B cell (primary cell): Measurements from ENCODE around the gene CASP2.

Experiments used
- EZH2 ChIP-seq: IDR thresholded peaks from 2 replicates; pipeline ENCODE4 v1.6.1; 2012; ENCODE audit warnings: borderline replicate concordance, low read depth, mild to moderate bottlenecking, moderate library complexity, low read length; ENCODE audit not compliant: insufficient read depth, poor library complexity, severe bottlenecking
- TF ChIP-seq, protein P1 (sequence below): fragments of 200-600 bp; IDR thresholded peaks from one replicate; pipeline ENCODE4 v1.8.0; 2022; ENCODE audit warnings: antibody characterized with exemption, mild to moderate bottlenecking

DNA sequence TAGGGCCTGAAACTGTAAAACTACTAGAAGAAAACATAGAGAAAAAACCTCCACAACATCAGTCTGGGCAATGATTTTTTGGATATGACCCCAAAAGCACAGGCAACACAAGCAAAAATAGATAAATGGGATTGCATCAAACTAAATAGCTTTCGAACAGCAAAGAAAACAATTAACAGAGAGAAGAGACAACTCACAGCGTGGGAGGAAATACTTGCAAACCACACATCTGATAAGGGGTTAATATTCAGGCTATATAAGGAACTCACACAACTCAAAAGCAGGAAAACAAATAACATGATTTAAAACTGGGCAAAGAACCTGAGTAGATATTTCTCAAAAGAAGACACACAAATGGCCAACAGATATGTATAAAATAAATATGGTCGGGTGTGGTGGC, 32.6 kb upstream of the CASP2 start:
- TF ChIP-seq, protein P1, sequence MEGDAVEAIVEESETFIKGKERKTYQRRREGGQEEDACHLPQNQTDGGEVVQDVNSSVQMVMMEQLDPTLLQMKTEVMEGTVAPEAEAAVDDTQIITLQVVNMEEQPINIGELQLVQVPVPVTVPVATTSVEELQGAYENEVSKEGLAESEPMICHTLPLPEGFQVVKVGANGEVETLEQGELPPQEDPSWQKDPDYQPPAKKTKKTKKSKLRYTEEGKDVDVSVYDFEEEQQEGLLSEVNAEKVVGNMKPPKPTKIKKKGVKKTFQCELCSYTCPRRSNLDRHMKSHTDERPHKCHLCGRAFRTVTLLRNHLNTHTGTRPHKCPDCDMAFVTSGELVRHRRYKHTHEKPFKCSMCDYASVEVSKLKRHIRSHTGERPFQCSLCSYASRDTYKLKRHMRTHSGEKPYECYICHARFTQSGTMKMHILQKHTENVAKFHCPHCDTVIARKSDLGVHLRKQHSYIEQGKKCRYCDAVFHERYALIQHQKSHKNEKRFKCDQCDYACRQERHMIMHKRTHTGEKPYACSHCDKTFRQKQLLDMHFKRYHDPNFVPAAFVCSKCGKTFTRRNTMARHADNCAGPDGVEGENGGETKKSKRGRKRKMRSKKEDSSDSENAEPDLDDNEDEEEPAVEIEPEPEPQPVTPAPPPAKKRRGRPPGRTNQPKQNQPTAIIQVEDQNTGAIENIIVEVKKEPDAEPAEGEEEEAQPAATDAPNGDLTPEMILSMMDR, result no peak
- TF ChIP-seq EZH2, result no peak
